Measurements from ENCODE around the gene DDX3X.
"Not testable (repeated sequence)": the region's sequence is repeated elsewhere in the genome, so short reads cannot be mapped to it uniquely, and the experiment has no call there.

DDX3X gene

GRCh38 chrX:41377624-41378023 lies 43.7 kb downstream of the DDX3X start:
- DNase-seq = no peak

GRCh38 chrX:41381685-41382084 lies 47.7 kb downstream of the DDX3X start:
- no peak for DNase-seq

- no peak for DNase-seq
Measured at GRCh38 chrX:41382714-41383645, 49.0 kb downstream of the DDX3X start.

- DNase-seq = no peak
Measured at GRCh38 chrX:41384051-41384705, 50.2 kb downstream of the DDX3X start.

- DNase-seq = no peak
Measured at GRCh38 chrX:41386222-41386990, 52.4 kb downstream of the DDX3X start.

- no peak for DNase-seq
Measured at GRCh38 chrX:41388543-41388942, 54.6 kb downstream of the DDX3X start.

GRCh38 chrX:41389311-41389888 lies 55.4 kb downstream of the DDX3X start:
- DNase-seq = no peak

- DNase-seq = not testable (repeated sequence)
Measured at GRCh38 chrX:41390576-41390975, 56.6 kb downstream of the DDX3X start.

- DNase-seq = no peak
Measured at GRCh38 chrX:41391606-41392005, 57.6 kb downstream of the DDX3X start.

- no peak for DNase-seq
Measured at GRCh38 chrX:41394293-41394692, 60.3 kb downstream of the DDX3X start.

GRCh38 chrX:41397219-41397618 lies 63.3 kb downstream of the DDX3X start:
- DNase-seq = no peak

GRCh38 chrX:41397768-41398167 lies 63.8 kb downstream of the DDX3X start:
- no peak for DNase-seq

GRCh38 chrX:41402556-41402955 lies 68.6 kb downstream of the DDX3X start:
- not testable (repeated sequence) for DNase-seq

- no peak for DNase-seq
Measured at GRCh38 chrX:41405551-41405950, 71.6 kb downstream of the DDX3X start.

- no peak for DNase-seq
Measured at GRCh38 chrX:41406201-41406600, 72.2 kb downstream of the DDX3X start.

GRCh38 chrX:41407816-41408215 lies 73.9 kb downstream of the DDX3X start:
- DNase-seq = no peak

- DNase-seq = no peak
Measured at GRCh38 chrX:41408576-41408975, 74.6 kb downstream of the DDX3X start.

GRCh38 chrX:41409006-41409405 lies 75.0 kb downstream of the DDX3X start:
- DNase-seq = no peak

- not testable (repeated sequence) for DNase-seq
Measured at GRCh38 chrX:41411222-41411621, 77.3 kb downstream of the DDX3X start.

- no peak for DNase-seq
Measured at GRCh38 chrX:41412261-41413081, 78.5 kb downstream of the DDX3X start.
